GM12865 (cell line): ENCODE data around the gene ZMPSTE24.

Source experiments
- DNase-seq: peaks from one replicate; pipeline ENCODE4 v3.0.0; 2010; ENCODE audit warnings: low read depth
- H3K4me3 ChIP-seq: 2 replicates; pipeline ENCODE4 v1.5.1; 2011; ENCODE audit warnings: mild to moderate bottlenecking, low read depth, low read length, control low read depth
- TF ChIP-seq, protein P1 (sequence below): IDR thresholded peaks from 2 replicates; pipeline ENCODE4 v1.5.1; 2011; ENCODE audit warnings: low read length, control low read depth, low read depth, inconsistent platforms; ENCODE audit not compliant: insufficient read depth; ENCODE audit errors: missing control alignments

Gene ZMPSTE24

DNA sequence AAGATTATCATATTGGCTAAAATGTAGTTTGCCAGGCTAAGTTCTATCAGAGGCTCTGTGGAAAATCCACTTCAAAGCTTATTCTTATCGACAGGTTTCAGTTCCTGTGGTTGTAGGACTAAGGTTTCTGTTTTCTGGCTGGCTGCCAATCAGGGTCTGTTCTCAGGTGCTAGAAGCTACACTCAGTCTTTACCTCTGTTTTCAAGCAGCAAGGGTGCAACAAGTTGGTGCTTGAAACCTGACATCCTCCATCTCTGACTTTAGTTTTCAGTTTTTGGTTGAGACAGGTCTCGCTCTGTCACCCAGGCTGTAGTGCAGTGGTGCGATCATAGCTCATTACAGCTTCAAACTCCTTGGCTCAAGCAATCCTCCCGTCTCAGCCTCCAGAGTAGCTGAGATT lies 25.6 kb upstream of the ZMPSTE24 start:
- TF ChIP-seq, protein P1, sequence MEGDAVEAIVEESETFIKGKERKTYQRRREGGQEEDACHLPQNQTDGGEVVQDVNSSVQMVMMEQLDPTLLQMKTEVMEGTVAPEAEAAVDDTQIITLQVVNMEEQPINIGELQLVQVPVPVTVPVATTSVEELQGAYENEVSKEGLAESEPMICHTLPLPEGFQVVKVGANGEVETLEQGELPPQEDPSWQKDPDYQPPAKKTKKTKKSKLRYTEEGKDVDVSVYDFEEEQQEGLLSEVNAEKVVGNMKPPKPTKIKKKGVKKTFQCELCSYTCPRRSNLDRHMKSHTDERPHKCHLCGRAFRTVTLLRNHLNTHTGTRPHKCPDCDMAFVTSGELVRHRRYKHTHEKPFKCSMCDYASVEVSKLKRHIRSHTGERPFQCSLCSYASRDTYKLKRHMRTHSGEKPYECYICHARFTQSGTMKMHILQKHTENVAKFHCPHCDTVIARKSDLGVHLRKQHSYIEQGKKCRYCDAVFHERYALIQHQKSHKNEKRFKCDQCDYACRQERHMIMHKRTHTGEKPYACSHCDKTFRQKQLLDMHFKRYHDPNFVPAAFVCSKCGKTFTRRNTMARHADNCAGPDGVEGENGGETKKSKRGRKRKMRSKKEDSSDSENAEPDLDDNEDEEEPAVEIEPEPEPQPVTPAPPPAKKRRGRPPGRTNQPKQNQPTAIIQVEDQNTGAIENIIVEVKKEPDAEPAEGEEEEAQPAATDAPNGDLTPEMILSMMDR: no peak
- peak; percentile 98 for DNase-seq
- no peak overlapping the region for H3K4me3 ChIP-seq

- no peak for DNase-seq
- TF ChIP-seq, protein P1: no peak
Observed at GRCh38 chr1:40239626-40240025, 18.4 kb upstream of the ZMPSTE24 start.

GRCh38 chr1:40240390-40240789 lies 17.6 kb upstream of the ZMPSTE24 start:
- DNase-seq: no peak
- TF ChIP-seq, protein P1: no peak
- no peak overlapping the region for H3K4me3 ChIP-seq

More at GRCh38 chr1:40239626-40240025, 18.4 kb upstream of the ZMPSTE24 start:
- no peak overlapping the region for H3K4me3 ChIP-seq

DNA sequence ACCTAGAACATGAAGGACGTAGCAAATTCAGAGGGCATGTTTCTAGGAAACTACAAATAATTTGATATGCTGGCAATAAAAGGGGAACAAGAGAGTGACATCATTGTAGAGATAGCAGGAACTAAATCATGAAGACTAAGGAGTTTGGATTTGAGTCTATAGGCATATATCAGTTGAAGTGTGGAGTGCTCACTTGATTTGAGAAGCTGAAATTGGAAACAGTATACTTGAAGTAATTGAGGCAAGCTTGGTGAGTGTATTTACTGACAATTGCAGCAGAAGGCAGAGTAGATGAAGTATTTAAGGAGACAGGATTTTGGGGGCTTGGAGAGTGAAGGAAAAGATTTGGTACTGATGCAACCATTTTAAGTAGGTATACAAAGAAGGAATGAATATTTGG lies 16.7 kb upstream of the ZMPSTE24 start:
- no peak for DNase-seq
- H3K4me3 ChIP-seq: no peak overlapping the region
- TF ChIP-seq, protein P1: no peak

DNA sequence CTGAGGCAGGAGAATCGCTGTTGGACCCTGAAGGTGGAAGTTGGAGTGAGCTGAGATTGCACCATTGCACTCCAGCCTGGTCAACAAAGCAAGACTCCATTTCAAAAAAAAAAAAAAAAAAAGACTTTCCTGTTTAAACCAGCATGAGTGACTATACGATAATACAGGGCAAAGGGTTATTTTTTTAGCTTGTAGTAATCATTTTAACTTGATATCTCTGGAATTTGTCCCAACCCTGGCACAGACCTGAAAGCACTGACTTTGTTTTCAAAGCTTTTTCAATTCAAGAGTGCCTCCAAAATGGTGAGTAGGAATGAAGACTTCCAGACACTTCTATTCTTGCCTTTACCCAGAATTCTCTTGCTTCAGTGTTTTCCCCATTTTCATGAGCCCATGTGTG lies 14.7 kb upstream of the ZMPSTE24 start:
- TF ChIP-seq, protein P1: no peak
- DNase-seq: no peak
- no peak overlapping the region for H3K4me3 ChIP-seq

DNA sequence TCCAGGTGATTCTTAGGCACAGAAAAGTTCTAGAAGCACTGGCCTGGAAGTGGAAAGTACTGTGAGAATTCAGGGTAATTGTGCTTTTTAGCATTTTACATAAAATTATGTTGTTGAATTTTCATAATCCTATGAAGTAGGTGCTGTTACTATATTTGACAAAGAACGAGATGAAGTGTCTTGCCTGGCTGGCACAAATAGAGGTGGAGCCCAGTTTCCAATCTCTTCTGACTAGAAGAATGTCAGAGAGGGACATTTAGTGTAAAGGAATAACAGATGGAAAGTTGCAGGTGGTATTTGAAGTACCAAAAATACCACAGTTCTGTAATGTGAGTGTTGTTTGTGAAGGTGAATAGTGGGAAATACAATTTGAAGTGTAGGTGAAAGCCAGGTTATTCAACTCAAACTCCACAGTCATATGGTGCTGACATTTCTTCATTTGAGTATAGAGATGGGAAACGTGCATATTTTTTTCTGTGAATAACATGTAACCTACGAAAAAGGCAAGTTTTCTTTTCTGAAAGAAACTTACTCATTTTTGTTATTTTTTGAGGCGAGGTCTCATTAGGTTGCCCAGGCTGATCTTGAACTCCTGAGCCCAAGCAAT lies 13.8 kb upstream of the ZMPSTE24 start:
- DNase-seq: no peak
- TF ChIP-seq, protein P1: no peak
- no peak overlapping the region for H3K4me3 ChIP-seq

DNA sequence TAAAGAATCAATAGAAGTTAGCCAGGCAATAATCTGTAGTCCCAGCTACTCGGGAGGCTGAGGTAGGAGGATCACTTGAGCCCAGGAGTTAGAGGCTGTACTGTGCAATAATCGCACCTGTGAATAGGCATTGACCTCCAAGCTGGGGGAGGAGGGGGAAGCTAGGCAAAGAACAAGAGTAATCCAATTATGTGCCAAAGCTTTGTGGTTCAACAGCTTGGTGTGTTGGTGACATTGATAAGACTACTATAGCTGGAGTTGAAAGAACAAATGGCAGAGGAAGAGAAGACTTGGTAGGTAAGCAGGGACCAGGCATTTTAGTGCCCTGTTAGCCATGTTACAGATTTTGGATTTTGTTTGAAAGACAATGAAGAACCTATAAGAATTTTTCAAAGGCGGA lies 12.3 kb upstream of the ZMPSTE24 start:
- no peak for DNase-seq
- no peak overlapping the region for H3K4me3 ChIP-seq
- TF ChIP-seq, protein P1: no peak
